Kidney (tissue), 14 donors: ENCODE measurements around the gene TMEM203. TPM values are rescaled to one million over a fixed set of nuclear protein-coding genes. Genes with fewer than 3 reads are reported as not detected.

Source experiments
- DNase-seq, 5 donors: peaks; one replicate each; pipeline ENCODE4 v3.0.0-alpha.2; 2013 to 2020
- FAIRE-seq: peaks from 2 replicates; lab custom pipeline; 2012; peaks lifted over from hg19 to GRCh38; lab: Jason Lieb, UNC
- H3K27ac ChIP-seq, 2 donors: one replicate each; pipeline ENCODE4 v1.7.0; 2013; ENCODE audit warnings: low read depth in 2 of 2, low read length in 2 of 2, inconsistent platforms in 1 of 2
- H3K27me3 ChIP-seq: one replicate; pipeline ENCODE4 v1.7.1; 2013; ENCODE audit warnings: low read length, inconsistent platforms; ENCODE audit not compliant: control insufficient read depth, insufficient read depth
- H3K36me3 ChIP-seq, 3 donors: one replicate each; pipeline versions ENCODE4 v1.7.0 to v1.7.1; 2013; ENCODE audit warnings: low read length in 3 of 3, control low read depth in 1 of 3, inconsistent platforms in 1 of 3; ENCODE audit not compliant: insufficient read depth in 3 of 3, control insufficient read depth in 2 of 3
- H3K4me1 ChIP-seq, 3 donors: one replicate each; pipeline versions ENCODE4 v1.7.0 to v1.7.1; 2013; ENCODE audit warnings: low read length in 3 of 3, inconsistent platforms in 1 of 3, low read depth in 1 of 3; ENCODE audit not compliant: control insufficient read depth in 2 of 3, insufficient read depth in 2 of 3
- H3K4me3 ChIP-seq, 3 donors: one replicate each; pipeline versions ENCODE4 v1.7.0 to v1.8.1; 2013; ENCODE audit warnings: low read length in 3 of 3, control low read depth in 1 of 3, inconsistent platforms in 1 of 3
- H3K9ac ChIP-seq, 3 donors: one replicate each; pipeline versions ENCODE4 v1.7.0 to v1.7.1; 2013; ENCODE audit warnings: low read length in 3 of 3, control low read depth in 1 of 3, inconsistent platforms in 1 of 3
- H3K9me3 ChIP-seq, 3 donors: one replicate each; pipeline versions ENCODE4 v1.7.0 to v1.7.1; 2013; ENCODE audit warnings: low read length in 3 of 3, control low read depth in 1 of 3, inconsistent platforms in 1 of 3; ENCODE audit not compliant: control insufficient read depth in 2 of 3, insufficient read depth in 1 of 3
- CTCF ChIP-seq: IDR thresholded peaks from 3 replicates; pipeline ENCODE4 v1.5.1; 2012; ENCODE audit warnings: mild to moderate bottlenecking, moderate library complexity, borderline replicate concordance; ENCODE audit not compliant: insufficient read depth; ENCODE audit errors: extremely low read depth
- intact Hi-C: fragments of 100-400 bp; cut with DNase I; formaldehyde crosslinking; loops from one replicate; pipeline ENCODE4 v1.11.1; 2022
- polyA plus RNA-seq: library from polyadenylated mRNA; stranded (reverse); fragments of 350-450 nt; fragmentation: Illumina TruSeq; extraction: RNeasy Lipid Tissue Mini Kit (QIAGEN cat#74804); gene quantifications from one replicate; pipeline ENCODE4 v1.2.3, GENCODE V29; 2014; ENCODE audit warnings: low read depth, low replicate concordance; ENCODE audit not compliant: insufficient read depth
- total RNA-seq: library from RNA; stranded (reverse); fragmentation: NEBNext Ultra II Directional; extraction: Animal tissue kit (Norgen Biotek cat#: 25700); gene quantifications from one replicate; pipeline ENCODE4 v1.2.1, GENCODE V29; 2021
- donor health status: control.
- donor health status: control.
- donor health status: control.
- donor health status: control.
- donor health status: control.
- donor health status: DM: yes; HTN: yes; CAD: no.
- donor health status: Normal renal cell carcinoma (clear cell type).

TMEM203 gene
- total and polyA plus RNA-seq, 2 donors from 2014 or later, result 36.3 to 53.5 TPM

GRCh38 chr9:137165250-137165836 is 40.1 kb downstream of the TMEM203 start:
- Histone ChIP-seq H3K27me3 (peaks cover 28% of the 10 kb centered on the region), H3K4me3 (no peak overlapping the region), H3K9me3 (no peaks in the 10 kb centered on the region), H3K4me1 (peaks cover 0 to 14% (median 0%) of the 10 kb centered on the region in 3 donors), H3K36me3 (no peaks in the 10 kb centered on the region), H3K27ac (no peak overlapping the region), H3K9ac (no peak overlapping the region)
- no peak for TF ChIP-seq CTCF
- FAIRE-seq (no peak), DNase-seq (no peak)
- intact Hi-C loops, result no loop called here

GRCh38 chr9:137164370-137165249 is 40.8 kb downstream of the TMEM203 start:
- DNase-seq (no peak), FAIRE-seq (no peak)
- TF ChIP-seq CTCF, result no peak
- H3K27me3 ChIP-seq, result peaks cover 31% of the 10 kb centered on the region
- no peaks in the 10 kb centered on the region for H3K36me3 ChIP-seq
- no peak overlapping the region for H3K27ac ChIP-seq
- H3K4me3 ChIP-seq, result no peak overlapping the region
- peaks cover 0 to 14% (median 0%) of the 10 kb centered on the region in 3 donors for H3K4me1 ChIP-seq
- H3K9me3 ChIP-seq, result no peaks in the 10 kb centered on the region
- H3K9ac ChIP-seq, result no peak overlapping the region
- intact Hi-C loops, result no loop called here

- TF ChIP-seq CTCF, result no peak
- FAIRE-seq, result no peak
- no peaks in the 10 kb centered on the region for H3K36me3 ChIP-seq
- peaks cover 37% of the 10 kb centered on the region for H3K27me3 ChIP-seq
- H3K9ac ChIP-seq, result no peak overlapping the region
- H3K4me1 ChIP-seq, result peaks cover 0 to 6% (median 0%) of the 10 kb centered on the region in 3 donors
- no peak overlapping the region for H3K27ac ChIP-seq
- intact Hi-C loops, result no loop called here
- no peak overlapping the region for H3K4me3 ChIP-seq
- no peaks in the 10 kb centered on the region for H3K9me3 ChIP-seq
- no peak for DNase-seq
Measured at GRCh38 chr9:137163805-137164204, 41.6 kb downstream of the TMEM203 start.
